Measurements from ENCODE around the gene CLTA.
"Not testable (repeated sequence)": the region's sequence is repeated elsewhere in the genome, so short reads cannot be mapped to it uniquely, and the experiment has no call there.

CLTA gene

GRCh38 chr9:36158917-36159316 is 31.8 kb upstream of the CLTA start:
- DNase-seq (ENCODE audit: low read depth) = no peak

- DNase-seq (ENCODE audit: low read depth) = not testable (repeated sequence)
Observed at GRCh38 chr9:36159509-36159908, 31.2 kb upstream of the CLTA start.

GRCh38 chr9:36160126-36160525 is 30.6 kb upstream of the CLTA start:
- not testable (repeated sequence) for DNase-seq (ENCODE audit: low read depth)

DNA sequence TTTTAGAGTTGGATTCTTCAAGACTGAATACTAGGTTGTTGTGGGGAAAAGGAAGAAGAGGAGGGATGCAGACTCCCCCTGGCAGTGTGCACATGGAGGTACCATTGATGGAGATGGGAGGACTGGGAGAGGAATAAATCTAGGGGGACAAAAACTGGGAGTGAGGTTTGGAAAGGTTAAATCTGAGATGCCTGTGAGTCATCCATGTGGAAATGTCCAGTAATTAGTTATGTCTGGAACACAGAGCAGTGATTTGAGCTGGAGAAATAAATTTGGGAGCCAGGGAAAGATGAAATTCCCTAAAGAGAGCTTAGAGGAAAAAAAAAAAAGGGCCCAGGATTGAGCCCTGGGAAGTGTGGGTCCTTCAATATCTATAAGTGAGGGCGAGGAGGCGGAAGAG is 29.5 kb upstream of the CLTA start:
- DNase-seq (ENCODE audit: low read depth) = no peak

DNA sequence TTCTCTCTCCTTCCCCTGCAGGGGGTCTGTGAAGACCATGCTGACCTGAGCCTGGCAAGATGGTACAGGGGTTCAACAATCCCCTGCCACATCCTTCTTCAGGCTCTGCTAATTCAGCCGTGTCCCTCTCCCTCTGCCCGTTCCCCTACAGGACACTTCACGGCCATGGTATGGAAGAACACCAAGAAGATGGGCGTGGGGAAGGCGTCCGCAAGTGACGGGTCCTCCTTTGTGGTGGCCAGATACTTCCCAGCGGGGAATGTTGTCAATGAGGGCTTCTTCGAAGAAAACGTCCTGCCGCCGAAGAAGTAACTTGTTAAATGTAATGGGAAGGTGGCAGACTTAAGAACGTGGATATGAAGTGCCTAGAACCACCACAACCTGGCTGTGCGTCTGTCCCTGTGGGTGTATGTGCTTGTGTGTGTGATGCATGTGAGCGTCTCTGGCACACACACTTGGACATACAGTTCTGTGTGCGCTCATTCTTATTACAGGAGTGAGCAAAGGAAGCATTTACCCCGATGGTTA is 28.4 kb upstream of the CLTA start:
- DNase-seq (ENCODE audit: low read depth) = no peak

DNA sequence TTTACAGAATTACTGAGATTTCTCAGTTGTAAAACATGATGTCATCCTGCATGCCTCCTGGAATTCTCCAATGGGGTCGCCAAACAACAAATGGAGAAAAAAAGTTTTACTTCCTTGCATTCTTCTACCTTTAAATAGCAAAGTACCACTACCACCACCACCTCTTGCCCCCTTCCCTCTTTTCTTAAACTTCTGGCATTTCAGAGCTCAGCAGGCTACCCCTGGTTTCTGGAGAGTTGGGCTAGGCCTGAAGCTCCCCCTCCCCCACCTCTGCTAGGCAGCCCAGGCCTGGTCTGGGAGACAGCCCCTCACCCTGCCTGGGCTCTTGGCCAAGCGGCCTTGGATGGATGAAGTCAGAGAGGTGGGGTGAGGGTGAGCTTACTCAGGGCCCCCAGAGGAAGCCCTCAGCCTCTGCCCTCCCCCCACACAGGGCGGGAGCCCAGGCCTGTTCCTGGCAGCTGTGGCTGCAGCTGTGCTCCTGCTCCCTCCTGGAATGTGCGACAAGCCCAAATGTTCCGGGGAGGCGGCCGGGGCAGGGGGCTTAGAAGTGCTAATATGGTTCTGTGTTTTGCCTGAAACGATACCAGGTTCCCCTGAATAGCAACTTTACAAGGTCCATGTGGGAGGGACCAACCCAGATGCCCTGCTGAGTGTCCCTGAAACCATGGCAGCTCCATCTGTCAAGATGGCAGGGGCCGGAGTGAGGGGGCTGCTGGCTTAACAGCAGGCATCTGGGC is 27.5 kb upstream of the CLTA start:
- no peak for DNase-seq (ENCODE audit: low read depth)

DNA sequence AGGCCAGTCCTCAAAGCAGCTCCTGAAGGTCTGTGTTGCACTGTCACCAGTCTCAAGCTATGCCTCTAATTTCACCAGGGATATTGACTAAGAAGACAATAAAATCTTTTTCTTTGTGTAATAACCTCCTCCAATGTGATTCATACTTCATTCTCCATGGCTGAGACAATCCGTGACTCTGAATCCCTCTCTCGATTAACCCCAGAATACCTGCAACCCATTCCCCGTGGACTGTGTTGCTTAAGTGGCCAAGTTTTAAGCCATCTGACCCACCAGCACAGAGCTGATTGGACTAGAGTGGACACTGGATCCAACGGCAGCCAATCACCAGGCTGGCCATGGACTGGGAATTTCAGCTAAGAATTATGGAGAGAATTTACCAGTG is 26.9 kb upstream of the CLTA start:
- DNase-seq (ENCODE audit: low read depth) = no peak

DNA sequence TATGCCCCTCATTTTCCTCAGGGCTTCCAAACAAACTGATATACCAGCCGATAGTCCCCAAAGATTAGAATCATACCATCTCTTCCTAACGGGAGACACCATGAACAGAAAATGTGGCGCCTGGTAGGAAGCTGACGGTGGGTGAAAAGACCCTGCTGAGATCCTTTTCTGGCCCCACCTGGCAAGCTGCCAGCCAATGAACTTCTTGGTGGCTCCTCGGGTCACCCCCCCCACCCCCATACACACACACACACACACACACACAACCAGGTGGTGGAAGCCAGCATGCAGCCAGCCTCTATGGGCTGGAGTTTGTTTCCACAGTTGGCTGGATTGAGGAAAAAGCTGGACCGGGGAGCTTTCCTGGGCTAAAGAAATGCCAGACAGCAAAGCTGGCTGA is 26.3 kb upstream of the CLTA start:
- DNase-seq (ENCODE audit: low read depth) = no peak

GRCh38 chr9:36164989-36165388 is 25.7 kb upstream of the CLTA start:
- no peak for DNase-seq (ENCODE audit: low read depth)

GRCh38 chr9:36165826-36166167 is 24.9 kb upstream of the CLTA start:
- DNase-seq (ENCODE audit: low read depth) = no peak

DNA sequence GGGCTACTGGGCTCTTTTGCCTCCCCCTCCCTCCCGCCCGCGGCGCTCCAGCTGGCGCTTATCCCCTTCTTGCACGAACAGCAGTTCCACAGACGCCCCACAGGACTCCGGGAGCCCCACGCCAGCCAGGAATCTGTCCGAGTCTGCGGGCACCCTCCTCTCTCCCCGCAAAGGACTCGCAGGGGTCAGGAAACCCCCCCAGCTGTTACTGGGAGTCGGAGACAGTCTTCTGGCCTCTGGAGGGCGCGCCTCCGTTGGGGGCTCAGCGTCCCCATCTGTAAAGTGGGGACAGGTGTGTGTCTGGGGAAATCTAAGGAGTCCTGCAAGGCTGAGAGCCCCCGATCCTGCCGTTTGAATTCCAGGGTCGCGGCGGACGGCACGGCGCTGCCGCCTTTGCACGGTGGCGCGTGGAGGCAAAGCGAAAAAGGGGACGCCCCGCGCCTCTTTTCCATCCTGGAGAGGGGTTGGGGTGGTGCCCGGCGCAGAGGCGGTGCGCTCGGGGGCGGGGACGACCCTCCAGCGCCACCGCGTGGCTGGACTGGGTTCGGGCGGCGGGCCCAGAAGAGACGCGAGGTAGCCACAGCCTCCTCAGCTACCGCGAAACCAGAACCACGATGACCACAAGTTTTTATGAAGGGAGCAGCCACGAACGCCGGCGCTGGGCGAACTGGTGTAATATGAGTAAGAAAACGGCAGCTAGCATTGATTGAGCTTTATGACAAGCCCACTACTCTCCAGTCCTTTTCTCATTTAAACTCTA is 24.4 kb upstream of the CLTA start:
- DNase-seq (ENCODE audit: low read depth) = peak; percentile 68

DNA sequence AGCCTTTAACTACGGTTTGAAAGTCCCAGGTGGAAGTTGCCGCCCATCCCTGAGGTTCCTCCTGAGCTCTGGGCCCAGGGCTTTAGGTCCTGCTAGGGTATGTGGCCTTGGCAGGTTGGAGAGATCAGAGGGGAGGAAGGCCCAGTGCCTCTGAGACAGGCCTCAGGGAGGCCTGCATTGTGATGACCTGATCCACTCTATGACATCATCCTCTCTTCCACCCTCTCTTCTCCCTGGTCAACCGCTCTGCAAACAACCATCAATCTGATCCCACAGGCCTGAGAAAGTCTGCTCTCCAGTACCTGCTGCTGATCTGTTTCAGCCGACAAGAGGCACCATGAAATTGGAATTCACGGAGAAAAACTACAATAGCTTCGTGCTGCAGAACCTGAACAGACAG is 21.6 kb upstream of the CLTA start, which contains the start of gene CCIN:
Gene CCIN, plus strand, starts transcription at position 223 of the 400 bp plus-strand sequence. Its CDS starts 115 bp downstream, at position 338.
- DNase-seq (ENCODE audit: low read depth) = no peak

GRCh38 chr9:36169708-36170107 is 21.0 kb upstream of the CLTA start:
- no peak for DNase-seq (ENCODE audit: low read depth)

- no peak for DNase-seq (ENCODE audit: low read depth)
Observed at GRCh38 chr9:36170531-36170930, 20.2 kb upstream of the CLTA start.

GRCh38 chr9:36173861-36174260 is 16.9 kb upstream of the CLTA start:
- no peak for DNase-seq (ENCODE audit: low read depth)

GRCh38 chr9:36174271-36174670 is 16.4 kb upstream of the CLTA start:
- no peak for DNase-seq (ENCODE audit: low read depth)

DNA sequence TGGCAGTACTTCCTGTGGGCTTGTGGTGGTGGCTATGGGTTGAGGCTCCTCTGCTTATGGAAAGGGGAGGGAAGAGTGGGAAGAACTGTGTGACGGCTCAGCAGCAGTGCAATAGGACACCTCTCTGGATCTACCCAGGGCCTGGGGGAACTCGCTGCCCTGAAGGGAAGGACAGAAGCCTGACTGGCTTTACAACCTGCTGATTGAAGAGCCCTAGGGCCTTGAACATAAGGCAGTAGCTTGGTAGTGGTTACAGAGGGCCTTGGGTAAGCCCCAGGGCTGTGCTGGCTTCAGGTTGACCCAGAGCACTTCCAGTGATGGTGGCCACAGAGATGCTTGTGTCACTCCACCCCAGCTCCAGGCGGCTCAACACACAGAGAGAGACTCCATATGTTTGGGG is 16.0 kb upstream of the CLTA start:
- DNase-seq (ENCODE audit: low read depth) = no peak

DNA sequence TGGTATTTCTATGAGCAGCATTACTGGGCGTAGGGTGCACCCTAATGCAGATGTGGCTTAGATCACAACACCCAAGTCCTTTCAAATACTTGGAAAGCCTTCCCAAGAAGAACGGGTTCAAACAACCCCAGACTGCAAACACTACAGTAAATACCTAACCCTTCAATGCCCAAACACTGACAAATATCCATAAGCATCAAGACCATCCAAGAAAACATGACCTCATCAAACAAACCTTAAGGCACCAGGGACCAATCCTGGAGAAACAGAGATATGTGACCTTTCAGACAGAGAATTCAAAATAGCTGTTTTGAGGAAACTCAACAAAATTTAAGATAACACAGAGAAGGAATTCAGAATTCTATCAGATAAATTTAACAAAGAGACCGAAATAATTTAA is 15.5 kb upstream of the CLTA start:
- DNase-seq (ENCODE audit: low read depth) = not testable (repeated sequence)

- DNase-seq (ENCODE audit: low read depth) = not testable (repeated sequence)
Observed at GRCh38 chr9:36176496-36176895, 14.2 kb upstream of the CLTA start.

GRCh38 chr9:36177571-36177970 is 13.2 kb upstream of the CLTA start:
- DNase-seq (ENCODE audit: low read depth) = no peak

DNA sequence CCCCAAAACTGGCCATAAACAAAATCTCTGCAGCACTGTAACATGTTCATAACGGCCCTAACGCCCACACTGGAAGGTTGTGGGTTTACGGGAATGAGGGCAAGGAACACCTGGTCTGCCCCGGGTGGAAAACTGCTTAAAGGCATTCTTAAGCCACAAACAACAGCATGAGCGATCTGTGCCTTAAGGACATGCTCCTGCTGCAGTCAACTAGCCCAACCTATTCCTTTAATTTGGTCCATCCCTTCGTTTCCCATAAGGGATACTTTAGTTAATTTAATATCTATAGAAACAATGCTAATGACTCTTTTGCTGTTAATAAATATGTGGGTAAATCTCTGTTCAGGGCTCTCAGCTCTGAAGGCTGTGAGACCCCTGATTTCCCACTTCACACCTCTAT is 10.5 kb upstream of the CLTA start:
- not testable (repeated sequence) for DNase-seq (ENCODE audit: low read depth)

- DNase-seq (ENCODE audit: low read depth) = peak; percentile 52
Observed at GRCh38 chr9:36187414-36187813, 3.3 kb upstream of the CLTA start.

DNA sequence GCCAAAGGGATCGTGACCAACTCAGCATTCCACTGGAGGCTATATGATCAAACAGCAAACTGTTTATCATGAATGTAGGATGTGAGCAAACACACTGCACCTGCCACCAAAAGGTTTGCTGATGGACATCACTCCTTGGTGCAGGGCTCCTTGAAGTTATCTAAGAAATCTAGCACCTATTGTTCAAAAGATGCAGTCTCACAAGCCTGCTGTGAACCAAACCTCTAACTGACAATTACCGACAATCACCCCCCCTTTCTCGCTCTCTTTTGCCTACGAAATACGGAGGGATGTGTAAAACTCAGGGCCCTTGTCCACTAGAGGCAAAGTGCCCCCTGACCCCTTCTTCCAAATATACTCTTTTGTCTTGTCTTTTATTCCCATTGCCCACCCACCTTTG is 2.5 kb upstream of the CLTA start:
- DNase-seq (ENCODE audit: low read depth) = no peak

All from HS-27A (cell line).